ENCODE measurements around the gene MSMB. TPM values are rescaled to one million over a fixed set of nuclear protein-coding genes. Genes with fewer than 3 reads are reported as not detected.

Gene MSMB
- total RNA-seq, 2 experiments from 2014 or later: not detected

DNA sequence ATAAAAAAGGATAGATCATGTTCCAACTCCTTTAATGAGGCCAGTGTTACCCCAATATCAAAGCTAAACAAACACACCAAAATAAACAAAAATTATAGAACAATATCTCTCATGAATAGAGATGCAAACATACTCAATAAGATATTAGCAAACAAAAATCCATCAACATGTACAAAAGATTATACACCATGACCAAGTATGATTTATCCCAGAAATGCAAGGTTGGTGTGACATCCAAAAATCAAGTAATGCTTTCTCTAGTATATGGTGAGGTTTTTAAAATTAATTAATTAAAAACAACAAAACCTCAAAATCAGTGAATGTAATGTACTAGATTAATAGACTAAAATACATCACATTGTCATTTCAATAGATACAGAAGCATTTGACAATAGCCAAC lies 11.0 kb upstream of the MSMB start:
- Histone ChIP-seq H3K36me3 (ENCODE audit: insufficient read depth, low read length) (no peaks in the 10 kb centered on the region), H3K4me1 (ENCODE audit: insufficient read depth, low read length, poor library complexity, severe bottlenecking) (no peaks in the 10 kb centered on the region), H2AFZ (ENCODE audit: low read length) (no peak overlapping the region), H3K4me2 (ENCODE audit: low read length) (no peak overlapping the region), H3K79me2 (ENCODE audit: insufficient read depth, low read depth, low read length) (no peaks in the 10 kb centered on the region), H3K27ac (ENCODE audit: low read depth, low read length, poor library complexity, severe bottlenecking) (no peak overlapping the region), H3K4me3 (ENCODE audit: low read depth, low read length, poor library complexity, severe bottlenecking) (no peak overlapping the region), H3K9me2 (ENCODE audit: insufficient read depth, low read length) (no peaks in the 10 kb centered on the region), H4K20me1 (ENCODE audit: insufficient read depth, low read length) (no peaks in the 10 kb centered on the region), H3K9me3 (ENCODE audit: low read length) (peaks cover 7% of the 10 kb centered on the region; the same call in 1 of the 2 replicates)
- intact Hi-C loops (cut with micrococcal nuclease; ENCODE audit: unreplicated experiment): no loop called here
- TF ChIP-seq, protein P1, sequence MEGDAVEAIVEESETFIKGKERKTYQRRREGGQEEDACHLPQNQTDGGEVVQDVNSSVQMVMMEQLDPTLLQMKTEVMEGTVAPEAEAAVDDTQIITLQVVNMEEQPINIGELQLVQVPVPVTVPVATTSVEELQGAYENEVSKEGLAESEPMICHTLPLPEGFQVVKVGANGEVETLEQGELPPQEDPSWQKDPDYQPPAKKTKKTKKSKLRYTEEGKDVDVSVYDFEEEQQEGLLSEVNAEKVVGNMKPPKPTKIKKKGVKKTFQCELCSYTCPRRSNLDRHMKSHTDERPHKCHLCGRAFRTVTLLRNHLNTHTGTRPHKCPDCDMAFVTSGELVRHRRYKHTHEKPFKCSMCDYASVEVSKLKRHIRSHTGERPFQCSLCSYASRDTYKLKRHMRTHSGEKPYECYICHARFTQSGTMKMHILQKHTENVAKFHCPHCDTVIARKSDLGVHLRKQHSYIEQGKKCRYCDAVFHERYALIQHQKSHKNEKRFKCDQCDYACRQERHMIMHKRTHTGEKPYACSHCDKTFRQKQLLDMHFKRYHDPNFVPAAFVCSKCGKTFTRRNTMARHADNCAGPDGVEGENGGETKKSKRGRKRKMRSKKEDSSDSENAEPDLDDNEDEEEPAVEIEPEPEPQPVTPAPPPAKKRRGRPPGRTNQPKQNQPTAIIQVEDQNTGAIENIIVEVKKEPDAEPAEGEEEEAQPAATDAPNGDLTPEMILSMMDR (conservative IDR thresholded peaks at IDR 0.05; ENCODE audit: low read length): no peak
- TF ChIP-seq EZH2phosphoT487 (IDR thresholded peaks at IDR 0.05; ENCODE audit: borderline replicate concordance, low read depth, low read length): no peak
- CTCF ChIA-PET (ENCODE audit: unreplicated experiment): no interaction called here
- BruUV-seq (replicated peaks): no TSS peak
- DNase-seq (ENCODE audit: low spot score): no peak
- POLR2A ChIA-PET: no interaction called here

DNA sequence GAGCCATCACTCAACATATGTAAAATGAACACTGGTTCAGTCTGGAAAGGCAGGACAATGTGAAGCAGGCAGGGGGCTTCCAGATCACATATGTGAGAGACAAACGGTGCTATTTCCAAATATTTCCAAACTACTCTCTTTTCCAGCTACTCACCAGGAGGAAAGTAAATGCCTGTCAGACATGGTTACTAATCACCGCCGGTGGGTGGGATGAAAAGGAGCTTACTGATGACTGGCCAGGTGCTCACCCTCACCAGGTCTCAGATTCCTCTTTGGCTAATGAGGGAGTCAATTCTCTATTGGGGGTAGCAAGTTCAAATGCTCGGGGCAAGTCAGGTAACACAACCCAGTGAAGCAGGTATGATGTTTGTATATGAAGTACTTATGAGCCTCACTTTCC lies 9.7 kb upstream of the MSMB start:
- no peak overlapping the region for H3K4me3 ChIP-seq (ENCODE audit: low read depth, low read length, poor library complexity, severe bottlenecking)
- no TSS peak for BruUV-seq (replicated peaks)
- ChIA-PET POLR2A (interaction anchor here (1.1 kb wide), 1 partner anchor 23 kb away, joined by 3 read pairs; no protein-coding TSS in a partner anchor), CTCF (ENCODE audit: unreplicated experiment) (no interaction called here)
- no peak for TF ChIP-seq EZH2phosphoT487 (IDR thresholded peaks at IDR 0.05; ENCODE audit: borderline replicate concordance, low read depth, low read length)
- TF ChIP-seq, protein P1 (conservative IDR thresholded peaks at IDR 0.05; ENCODE audit: low read length): no peak
- no peak overlapping the region for H3K4me2 ChIP-seq (ENCODE audit: low read length)
- peaks cover 7% of the 10 kb centered on the region; the same call in 1 of the 2 replicates for H3K9me3 ChIP-seq (ENCODE audit: low read length)
- intact Hi-C loops (cut with micrococcal nuclease; ENCODE audit: unreplicated experiment): no loop called here
- no peak overlapping the region for H2AFZ ChIP-seq (ENCODE audit: low read length)
- H3K36me3 ChIP-seq (ENCODE audit: insufficient read depth, low read length): no peaks in the 10 kb centered on the region
- H3K27ac ChIP-seq (ENCODE audit: low read depth, low read length, poor library complexity, severe bottlenecking): no peak overlapping the region
- no peaks in the 10 kb centered on the region for H3K9me2 ChIP-seq (ENCODE audit: insufficient read depth, low read length)
- H4K20me1 ChIP-seq (ENCODE audit: insufficient read depth, low read length): no peaks in the 10 kb centered on the region
- no peaks in the 10 kb centered on the region for H3K79me2 ChIP-seq (ENCODE audit: insufficient read depth, low read depth, low read length)
- no peaks in the 10 kb centered on the region for H3K4me1 ChIP-seq (ENCODE audit: insufficient read depth, low read length, poor library complexity, severe bottlenecking)
- no peak for DNase-seq (ENCODE audit: low spot score)

DNA sequence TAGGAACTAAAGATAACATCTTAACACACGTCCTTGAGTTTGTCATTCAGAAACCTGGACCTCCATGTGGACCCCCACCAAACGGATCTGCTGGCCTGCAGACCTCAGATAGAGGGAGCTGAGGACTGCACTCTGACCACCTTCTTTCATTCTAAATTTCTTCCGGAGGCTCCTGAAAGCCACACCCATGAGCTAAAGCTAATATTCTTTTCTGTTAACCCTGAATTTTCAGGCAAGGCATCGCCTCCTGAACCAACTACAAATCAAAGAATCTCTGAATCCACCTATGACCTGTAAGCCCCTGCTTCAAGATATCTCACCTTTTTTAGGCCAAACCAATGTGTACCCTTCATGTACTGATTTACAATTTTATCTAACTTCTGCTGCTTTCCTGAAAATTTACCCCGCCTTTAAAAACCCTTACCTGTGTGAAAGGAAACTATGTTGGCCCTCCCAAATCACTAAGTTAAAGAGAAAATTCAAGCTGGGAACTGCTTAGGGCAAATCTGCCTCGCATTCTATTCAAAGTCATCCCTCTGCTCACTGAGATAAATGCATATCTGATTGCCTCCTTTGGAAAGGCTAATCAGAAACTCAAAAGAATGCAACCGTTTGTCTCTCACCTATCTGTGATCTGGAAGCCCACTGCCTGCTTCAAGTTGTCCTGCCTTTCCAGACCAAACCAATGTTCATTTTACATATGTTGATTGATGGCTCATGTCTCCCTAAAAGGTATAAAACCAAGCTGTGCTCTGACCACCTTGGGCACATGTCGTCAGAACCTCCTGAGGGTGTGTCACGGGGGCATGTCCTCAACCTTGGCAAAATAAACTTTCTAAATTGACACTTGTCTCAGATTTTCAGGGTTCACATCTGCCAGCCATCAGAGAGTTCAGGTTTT lies 7.7 kb upstream of the MSMB start:
- BruUV-seq (replicated peaks): no TSS peak
- CTCF ChIA-PET (ENCODE audit: unreplicated experiment): no interaction called here
- Histone ChIP-seq H3K4me1 (ENCODE audit: insufficient read depth, low read length, poor library complexity, severe bottlenecking) (no peaks in the 10 kb centered on the region), H4K20me1 (ENCODE audit: insufficient read depth, low read length) (no peaks in the 10 kb centered on the region), H3K9me2 (ENCODE audit: insufficient read depth, low read length) (no peaks in the 10 kb centered on the region), H3K4me3 (ENCODE audit: low read depth, low read length, poor library complexity, severe bottlenecking) (no peak overlapping the region), H3K4me2 (ENCODE audit: low read length) (no peak overlapping the region), H3K9me3 (ENCODE audit: low read length) (peaks cover 7% of the 10 kb centered on the region; the same call in 1 of the 2 replicates), H3K27ac (ENCODE audit: low read depth, low read length, poor library complexity, severe bottlenecking) (no peak overlapping the region), H2AFZ (ENCODE audit: low read length) (no peak overlapping the region), H3K36me3 (ENCODE audit: insufficient read depth, low read length) (no peaks in the 10 kb centered on the region), H3K79me2 (ENCODE audit: insufficient read depth, low read depth, low read length) (no peaks in the 10 kb centered on the region)
- intact Hi-C loops (cut with micrococcal nuclease; ENCODE audit: unreplicated experiment): no loop called here
- POLR2A ChIA-PET: interaction anchor here (0.5 to 1.7 kb wide), 2 partner anchors 15 to 180 kb away, joined by 4 to 5 read pairs; no protein-coding TSS in a partner anchor
- no peak for DNase-seq (ENCODE audit: low spot score)
- TF ChIP-seq, protein P1 (conservative IDR thresholded peaks at IDR 0.05; ENCODE audit: low read length): no peak
- TF ChIP-seq EZH2phosphoT487 (IDR thresholded peaks at IDR 0.05; ENCODE audit: borderline replicate concordance, low read depth, low read length): no peak
